NCI-H2196 (cell line): ENCODE results near the gene SLC25A39.
"Not testable (repeated sequence)": the region's sequence is repeated elsewhere in the genome, so short reads cannot be mapped to it uniquely, and the experiment has no call there.

ENCODE experiments used
- DNase-seq: peaks from one replicate; lab custom pipeline; 2025; ENCODE audit not compliant: unreplicated experiment; lab: John Stamatoyannopoulos, UW

SLC25A39 gene

DNA sequence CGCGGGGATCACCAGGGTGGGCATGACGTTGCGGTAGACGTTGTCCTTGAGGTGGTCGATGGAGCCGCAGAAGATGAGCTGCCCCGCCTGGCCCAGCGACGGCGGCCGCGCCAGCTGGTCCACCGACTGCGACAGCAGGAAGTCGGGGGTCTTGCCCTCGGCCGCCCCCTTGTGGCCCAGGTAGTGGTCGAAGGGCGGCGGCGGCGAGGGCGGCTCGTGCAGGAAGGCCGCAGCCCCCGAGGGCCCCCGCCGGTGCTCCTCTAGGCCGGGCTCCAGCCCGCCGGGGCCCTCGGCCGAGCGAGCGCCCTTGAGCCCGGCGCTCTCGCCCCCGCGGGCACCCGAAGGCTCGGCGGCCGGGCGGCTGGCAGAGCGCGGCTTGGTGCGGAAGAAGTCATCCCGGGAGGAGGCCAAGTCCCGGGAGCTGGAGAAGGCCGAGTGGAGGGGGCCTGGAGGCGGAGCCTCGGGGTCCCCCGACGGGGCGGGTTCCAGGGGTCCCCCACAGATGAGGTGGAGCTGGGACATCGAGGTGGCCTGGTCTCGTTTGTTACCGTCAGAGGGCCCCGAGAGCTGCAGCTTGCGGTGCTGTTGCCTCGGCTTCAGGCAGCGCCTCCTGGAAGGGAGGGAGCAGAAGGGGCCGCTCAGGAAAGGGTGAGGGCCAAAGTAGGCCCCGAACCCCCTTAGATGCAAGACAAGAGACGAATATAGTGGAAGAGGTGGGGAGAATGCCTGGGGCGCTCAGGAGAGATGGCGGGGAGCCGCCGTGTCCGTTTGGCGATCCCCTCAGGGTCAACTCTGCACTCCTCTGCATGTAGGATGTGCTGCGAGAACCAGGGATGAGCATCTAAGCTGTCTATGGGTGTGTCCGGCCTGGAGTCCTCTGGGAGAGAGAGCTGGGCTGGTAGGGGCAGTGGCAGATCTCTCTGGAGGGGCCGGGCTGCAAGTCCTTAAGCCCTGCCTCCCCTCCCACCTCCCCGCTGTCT is 30.2 kb upstream of the SLC25A39 start:
- DNase-seq, result no peak

DNA sequence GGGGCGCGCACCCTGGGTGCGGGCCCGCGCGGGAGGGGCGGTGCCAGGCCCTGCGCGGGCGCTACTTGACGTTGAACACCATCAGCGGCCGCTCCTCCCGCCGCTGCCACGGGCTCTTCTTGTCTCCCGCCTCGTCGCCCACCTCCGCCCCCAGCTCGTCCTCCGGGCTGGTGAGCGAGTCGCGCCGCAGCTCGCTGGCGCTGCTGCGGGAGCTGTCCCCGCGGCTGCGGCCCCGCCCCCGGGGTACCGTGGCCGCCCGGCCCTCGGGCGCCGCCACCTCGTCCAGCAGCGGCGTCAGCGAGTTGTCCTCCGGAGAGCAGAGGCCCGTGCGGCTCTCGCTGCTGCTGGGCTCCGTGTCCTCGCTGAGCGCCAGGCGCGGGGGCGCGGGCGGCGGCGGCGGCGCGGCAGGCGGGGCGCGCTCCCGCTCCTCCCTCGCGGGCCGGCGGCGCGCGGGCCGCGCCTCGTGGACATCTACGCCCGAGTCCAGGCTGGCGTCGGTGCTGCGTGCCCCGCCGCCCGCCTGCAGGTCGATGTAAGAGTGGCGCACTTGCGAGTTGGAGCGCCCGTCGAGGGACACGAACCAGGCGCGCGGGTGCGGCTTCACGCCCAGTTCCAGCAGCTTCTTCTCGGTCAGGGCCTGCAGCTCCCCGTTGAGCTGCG is 29.2 kb upstream of the SLC25A39 start:
- DNase-seq, result no peak

DNA sequence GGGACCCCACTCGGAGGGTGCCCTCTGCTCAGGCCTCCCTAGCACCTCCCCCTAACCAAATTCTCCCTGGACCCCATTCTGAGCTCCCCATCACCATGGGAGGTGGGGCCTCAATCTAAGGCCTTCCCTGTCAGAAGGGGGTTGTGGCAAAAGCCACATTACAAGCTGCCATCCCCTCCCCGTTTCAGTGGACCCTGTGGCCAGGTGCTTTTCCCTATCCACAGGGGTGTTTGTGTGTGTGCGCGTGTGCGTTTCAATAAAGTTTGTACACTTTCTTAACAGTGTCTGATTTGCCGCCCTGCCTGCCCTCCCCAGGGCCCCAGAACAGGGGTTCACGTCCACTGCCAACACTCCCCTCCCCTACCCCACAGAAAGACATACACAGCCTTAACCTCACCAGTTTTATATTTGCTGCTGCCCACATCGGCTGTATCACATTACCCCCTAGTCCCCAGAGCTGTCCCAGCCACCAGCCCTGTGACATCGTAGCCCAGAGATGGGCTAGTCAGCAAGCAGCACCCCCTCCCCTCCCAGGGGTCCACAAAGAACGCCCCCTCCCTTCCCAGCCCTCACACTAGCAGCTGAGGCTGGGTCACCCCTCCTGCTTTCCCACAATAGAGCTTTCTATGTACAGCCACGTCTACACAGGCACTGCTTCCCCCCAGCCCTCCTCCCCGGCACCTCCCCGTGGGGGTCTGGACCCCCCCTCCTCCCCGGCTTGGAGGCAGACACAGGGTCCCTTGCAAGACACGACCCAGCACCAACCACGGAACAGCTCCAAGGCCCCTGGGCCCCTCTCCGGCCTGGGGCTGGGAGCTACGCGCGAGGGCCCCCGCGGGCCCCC is 28.4 kb upstream of the SLC25A39 start:
- no peak for DNase-seq

DNA sequence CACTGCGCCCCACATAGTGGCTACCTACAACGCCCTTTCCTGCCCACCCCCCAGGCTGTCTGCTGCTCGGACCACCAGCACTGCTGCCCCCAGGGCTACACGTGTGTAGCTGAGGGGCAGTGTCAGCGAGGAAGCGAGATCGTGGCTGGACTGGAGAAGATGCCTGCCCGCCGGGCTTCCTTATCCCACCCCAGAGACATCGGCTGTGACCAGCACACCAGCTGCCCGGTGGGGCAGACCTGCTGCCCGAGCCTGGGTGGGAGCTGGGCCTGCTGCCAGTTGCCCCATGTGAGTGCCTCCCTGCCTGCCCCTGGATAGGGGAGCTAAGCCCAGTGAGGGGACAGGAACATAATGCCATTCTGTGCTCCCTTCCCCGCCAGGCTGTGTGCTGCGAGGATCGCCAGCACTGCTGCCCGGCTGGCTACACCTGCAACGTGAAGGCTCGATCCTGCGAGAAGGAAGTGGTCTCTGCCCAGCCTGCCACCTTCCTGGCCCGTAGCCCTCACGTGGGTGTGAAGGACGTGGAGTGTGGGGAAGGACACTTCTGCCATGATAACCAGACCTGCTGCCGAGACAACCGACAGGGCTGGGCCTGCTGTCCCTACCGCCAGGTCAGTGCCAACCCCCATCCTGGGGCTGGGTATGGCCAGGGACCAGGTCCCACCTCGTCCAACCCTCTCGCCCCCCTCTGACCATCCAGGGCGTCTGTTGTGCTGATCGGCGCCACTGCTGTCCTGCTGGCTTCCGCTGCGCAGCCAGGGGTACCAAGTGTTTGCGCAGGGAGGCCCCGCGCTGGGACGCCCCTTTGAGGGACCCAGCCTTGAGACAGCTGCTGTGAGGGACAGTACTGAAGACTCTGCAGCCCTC is 27.6 kb upstream of the SLC25A39 start:
- DNase-seq, result no peak

DNA sequence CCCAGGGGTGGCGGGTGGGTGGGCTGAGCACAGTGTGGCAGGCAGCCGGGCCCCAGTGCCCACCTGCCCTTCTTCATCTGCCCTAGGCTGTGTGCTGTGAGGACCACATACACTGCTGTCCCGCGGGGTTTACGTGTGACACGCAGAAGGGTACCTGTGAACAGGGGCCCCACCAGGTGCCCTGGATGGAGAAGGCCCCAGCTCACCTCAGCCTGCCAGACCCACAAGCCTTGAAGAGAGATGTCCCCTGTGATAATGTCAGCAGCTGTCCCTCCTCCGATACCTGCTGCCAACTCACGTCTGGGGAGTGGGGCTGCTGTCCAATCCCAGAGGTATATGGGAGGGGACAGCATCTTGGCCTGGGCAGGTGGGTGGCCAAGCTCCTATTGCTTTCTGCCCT is 26.8 kb upstream of the SLC25A39 start:
- DNase-seq, result no peak

DNA sequence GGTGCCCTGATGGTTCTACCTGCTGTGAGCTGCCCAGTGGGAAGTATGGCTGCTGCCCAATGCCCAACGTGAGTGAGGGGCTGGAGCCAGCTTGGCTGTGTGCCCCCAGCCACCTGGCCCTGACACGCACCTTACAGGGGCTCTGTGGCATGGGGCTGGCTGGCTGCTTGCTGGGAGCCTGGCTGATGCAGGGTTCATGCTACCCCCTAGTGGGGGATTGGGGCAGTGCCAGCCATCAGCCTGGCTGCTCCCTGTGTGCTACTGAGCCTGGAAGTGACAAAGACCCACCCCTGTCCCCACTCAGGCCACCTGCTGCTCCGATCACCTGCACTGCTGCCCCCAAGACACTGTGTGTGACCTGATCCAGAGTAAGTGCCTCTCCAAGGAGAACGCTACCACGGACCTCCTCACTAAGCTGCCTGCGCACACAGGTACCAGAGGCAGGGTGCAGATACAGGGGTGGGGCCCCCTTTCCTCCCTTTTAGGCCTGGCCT is 26.2 kb upstream of the SLC25A39 start:
- DNase-seq, result peak; percentile 56

DNA sequence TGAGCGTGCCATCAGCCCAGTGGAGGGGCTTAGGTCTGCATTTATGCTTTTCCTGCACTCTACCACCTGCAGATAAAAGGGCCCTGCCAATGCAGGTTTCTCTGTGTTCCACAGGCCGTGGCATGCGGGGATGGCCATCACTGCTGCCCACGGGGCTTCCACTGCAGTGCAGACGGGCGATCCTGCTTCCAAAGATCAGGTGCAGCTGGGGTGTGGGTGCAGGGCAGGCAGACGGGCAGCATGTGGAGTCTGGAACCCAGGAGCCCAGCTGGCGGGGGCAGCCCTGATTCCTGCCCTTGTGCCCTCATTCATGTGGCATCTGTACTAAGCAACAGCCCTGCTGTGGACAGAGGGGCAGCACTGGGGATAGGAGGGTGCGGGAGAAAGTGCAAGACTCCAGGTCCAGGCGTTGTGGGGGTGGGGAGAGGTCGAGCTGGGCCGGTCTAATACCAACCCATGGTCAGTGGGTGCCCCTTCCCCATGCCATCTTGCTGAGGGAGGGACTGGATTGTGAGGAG is 25.0 kb upstream of the SLC25A39 start:
- no peak for DNase-seq

DNA sequence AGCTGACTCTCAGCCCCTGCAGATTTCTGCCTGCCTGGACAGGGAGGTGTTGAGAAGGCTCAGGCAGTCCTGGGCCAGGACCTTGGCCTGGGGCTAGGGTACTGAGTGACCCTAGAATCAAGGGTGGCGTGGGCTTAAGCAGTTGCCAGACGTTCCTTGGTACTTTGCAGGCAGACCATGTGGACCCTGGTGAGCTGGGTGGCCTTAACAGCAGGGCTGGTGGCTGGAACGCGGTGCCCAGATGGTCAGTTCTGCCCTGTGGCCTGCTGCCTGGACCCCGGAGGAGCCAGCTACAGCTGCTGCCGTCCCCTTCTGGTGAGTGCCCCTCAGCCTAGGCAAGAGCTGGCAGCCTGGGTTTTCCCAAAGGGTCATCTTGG is 24.4 kb upstream of the SLC25A39 start:
- no peak for DNase-seq

DNA sequence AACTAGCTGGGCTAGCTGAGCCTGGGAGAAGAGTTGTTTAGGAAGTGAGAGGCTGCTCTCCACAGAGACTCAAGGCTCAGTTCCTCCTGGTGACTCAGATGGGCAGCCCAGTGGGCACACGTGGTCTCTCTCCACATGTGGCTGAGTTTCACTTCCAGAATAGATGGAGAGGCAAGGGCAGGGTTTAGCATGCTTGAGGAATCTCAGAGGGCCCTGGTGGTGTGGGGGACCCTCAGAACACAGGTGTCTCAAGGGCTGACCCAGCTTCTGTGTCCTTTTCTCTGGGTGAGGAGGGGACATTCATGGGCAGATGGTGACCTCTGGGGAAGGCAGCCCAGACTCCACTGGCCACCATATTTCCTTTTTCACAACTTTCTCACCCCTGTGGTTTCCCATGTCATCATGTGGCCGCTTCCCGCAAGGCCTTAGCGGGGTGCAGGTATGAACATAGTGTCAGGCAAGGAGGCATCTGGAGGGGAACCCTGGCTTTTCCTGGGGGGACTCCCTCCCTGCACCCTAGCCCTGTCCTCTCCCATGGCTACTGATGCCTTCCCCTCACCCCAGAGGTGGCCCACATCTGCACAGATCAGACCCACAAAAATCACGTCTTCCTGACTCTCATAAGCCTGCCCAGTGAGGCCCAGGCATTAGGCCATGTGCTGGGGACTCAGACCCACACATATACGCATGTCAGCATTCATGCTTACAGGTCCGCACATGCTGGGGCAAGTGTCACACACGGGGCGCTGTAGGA is 23.8 kb upstream of the SLC25A39 start:
- no peak for DNase-seq

DNA sequence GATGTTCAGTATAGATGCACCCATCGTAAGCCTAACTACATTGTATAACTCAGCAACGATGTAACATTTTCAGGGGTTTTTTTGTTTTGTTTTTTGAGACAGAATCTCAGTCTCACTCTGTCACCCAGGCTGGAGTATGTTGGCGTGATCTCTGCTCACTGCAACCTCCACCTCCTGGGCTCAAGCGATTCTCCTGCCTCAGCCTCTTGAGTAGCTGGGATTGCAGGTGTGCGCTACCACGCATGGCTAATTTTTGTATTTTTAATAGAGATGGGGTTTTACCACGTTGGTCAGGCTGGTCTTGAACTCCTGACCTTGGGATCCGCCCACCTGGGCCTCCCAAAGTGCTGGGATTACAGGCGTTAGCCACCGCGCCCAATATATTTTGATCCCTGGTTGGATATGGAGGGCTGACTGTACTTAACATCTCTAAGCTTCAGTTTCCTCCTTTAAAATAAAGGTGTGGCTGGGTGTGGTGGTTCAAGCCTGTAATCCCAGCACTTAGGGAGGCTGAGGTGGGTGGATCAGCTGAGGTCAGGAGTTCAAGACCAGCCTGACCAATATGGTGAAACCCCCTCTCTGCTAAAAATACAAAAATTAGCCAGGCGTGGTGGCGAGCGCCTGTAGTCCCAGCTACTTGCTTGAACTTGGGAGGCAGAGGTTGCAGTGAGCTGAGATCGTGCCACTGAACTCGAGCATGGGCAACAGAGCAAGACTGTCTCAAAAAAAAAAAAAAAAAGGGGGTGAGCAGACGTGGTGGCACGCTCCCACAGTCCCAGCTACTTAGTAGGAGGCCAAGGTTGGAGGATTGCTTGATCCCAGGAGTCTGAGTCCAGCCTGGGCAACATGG is 22.8 kb upstream of the SLC25A39 start:
- DNase-seq, result not testable (repeated sequence)

DNA sequence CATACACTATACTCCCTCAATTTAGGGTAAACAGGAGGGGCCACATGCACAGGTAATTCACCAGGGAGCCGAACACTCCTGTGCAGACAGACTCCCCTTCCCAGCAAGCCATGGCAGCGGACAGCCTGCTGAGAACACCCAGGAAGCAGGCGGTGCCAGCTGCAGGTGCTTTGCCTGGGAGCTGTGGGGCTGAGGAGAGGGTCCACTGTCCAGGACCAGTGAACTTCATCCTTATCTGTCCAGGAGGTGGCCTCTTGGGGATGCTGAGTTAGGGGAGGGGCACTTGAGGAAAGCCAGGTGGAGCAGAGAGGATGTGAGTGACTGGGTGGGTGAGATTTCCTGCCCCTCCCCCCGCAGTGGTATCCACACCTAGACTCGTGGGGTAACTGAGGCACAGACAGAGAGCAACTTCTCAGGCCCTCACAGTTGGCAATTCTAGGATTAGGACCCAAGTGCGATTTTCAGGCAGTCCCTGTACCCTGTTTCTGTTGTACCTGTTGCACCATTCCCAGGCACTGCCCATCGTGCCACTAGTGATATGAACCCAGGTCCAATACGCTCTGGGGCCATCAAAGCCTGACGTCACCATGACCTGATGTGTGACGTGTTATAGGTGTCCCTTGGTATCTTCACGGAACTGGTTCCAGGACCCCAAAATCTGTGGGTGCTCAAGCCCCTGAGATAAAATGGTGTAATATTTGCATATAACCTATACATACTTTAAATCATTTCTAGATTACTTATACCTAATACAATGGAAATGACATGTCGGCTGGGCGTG is 21.6 kb upstream of the SLC25A39 start:
- DNase-seq, result no peak

DNA sequence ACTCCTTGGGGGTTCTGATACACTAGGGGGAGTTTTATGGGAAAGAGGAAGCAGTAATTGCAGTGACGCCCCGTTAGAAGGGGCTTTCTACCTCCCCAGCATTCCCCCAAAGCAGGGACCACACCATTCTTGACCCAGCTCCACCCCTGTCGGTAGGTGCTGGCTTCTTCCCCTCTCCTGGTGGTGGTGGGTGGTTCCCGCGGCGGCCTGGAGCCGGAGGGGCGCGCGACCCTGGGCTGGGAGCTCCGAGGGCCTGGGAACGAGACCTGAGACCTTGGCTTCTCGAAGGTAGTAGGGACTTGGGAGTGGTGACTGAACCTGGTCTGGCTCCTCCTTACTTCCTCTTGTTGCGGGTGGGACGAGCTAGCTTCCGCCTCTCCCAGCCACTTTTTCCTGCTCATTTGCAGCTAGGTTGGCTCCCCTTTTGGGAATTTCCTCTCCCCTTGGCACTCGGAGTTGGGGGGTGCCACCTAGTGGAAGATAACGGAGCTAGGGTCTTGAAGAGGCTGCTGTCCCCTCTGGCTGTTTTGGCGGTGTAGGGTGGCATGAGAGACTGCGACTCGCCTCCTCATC is 20.9 kb upstream of the SLC25A39 start:
- DNase-seq, result peak; percentile 18

DNA sequence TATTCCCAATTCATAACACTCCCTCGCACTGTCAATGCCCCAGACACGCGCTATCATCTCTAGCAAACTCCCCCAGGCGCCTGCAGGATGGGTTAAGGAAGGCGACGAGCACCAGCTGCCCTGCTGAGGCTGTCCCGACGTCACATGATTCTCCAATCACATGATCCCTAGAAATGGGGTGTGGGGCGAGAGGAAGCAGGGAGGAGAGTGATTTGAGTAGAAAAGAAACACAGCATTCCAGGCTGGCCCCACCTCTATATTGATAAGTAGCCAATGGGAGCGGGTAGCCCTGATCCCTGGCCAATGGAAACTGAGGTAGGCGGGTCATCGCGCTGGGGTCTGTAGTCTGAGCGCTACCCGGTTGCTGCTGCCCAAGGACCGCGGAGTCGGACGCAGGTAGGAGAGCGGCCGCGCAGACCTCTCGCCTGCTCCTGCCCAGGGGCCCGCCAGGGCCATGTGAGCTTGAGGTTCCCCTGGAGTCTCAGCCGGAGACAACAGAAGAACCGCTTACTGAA is 20.4 kb upstream of the SLC25A39 start, which contains the start of gene GRN:
TSS of gene GRN (plus strand) at position 364 of the 515 bp plus-strand sequence. CDS start 3,863 bp downstream, outside the sequence.
- peak; percentile 98 for DNase-seq

DNA sequence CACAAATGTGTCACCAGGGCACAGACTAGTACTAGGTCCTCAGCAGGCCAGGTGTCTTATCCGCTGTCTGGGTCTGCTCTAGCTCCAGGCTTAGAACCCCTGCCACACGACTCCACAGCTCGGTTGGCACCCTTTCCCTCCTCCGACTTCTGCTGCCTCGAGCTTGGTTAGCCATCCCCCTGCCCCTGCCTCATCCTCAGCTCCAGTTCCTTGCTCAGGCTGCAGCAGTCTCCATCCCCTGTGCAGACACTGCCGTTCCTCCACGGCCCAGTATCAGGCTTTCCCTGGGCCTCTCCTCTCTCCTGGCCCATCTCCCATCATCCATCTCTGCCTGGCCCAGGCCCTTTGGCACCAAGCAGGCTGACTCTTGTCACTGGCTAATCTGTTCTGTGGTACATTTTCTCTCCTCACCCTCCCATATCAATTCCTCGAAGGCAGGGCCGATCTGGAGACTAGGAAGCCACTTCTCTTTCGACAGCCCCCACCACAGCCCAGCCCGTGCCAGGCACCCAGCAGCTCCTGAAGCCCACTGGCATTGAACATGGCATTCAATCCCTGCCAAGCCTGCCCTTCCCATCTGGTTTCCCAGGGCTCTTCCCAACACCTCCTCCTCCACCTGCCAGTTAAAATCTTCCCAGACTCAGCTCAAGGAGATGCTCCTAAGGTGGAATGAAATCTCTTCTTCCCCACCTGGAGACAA is 19.0 kb upstream of the SLC25A39 start:
- DNase-seq, result no peak

DNA sequence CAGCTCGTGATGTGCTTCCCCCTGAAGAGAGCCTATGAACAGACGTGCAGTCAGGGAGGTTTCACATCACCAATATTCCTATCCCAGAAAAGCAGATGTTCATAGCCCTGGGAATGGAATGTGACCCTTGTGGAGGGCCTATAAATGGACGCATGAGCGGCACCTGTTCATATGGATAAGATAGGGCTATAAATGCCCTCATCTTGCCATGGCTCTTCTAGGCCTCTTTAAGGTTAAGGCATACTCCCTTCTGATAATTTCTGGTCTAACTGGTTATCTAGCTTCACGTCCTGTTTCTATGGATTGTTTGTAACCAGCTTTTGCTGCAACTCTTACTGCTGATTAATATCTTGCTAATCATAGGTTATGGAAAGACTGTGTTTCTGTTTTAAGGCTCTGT is 15.9 kb upstream of the SLC25A39 start:
- not testable (repeated sequence) for DNase-seq

DNA sequence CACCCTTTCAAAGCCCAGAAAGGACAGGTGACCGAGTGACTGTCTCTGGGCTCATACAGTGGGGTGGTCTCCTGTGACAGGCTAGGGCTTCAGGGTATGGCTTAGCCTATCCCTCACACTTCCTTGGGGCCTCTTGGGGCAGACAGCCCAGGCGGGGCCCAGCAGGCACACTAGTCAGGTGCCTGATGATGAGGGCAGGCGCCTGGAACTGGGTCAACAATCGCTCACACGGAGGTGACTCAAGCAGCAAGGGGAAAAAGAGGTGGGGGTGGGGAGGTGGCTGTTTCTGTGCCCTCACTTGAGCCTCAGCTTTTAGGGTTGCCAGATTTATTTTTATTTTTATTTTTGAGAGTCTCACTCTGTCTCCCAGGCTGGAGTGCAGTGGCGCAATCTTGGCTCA is 14.1 kb upstream of the SLC25A39 start:
- no peak for DNase-seq
